ENCODE results near the gene HMGCS2.
"Not testable (repeated sequence)": the region's sequence is repeated elsewhere in the genome, so short reads cannot be mapped to it uniquely, and the experiment has no call there.

The HMGCS2 gene

DNA sequence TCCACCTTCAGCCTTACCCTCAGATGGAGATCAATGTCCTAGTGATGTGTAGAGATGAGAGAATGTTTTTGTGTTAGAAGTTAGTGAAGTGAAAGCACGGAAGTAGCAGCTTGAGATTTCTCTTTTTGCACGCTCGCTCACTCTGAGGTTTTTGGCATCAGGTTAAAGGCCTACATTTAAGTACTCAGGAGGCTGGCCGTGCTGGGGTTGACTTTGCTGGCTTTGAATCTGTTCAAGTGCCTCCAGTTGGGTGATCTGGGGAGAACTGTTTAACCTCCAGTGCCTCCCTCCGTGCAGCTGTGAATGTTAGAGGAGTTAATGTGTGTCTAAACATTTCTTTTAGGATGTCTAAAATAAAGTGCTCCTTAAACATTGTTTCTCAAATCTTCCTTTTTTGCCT, 43.1 kb downstream of the HMGCS2 start:
- DNase-seq, result no peak

DNA sequence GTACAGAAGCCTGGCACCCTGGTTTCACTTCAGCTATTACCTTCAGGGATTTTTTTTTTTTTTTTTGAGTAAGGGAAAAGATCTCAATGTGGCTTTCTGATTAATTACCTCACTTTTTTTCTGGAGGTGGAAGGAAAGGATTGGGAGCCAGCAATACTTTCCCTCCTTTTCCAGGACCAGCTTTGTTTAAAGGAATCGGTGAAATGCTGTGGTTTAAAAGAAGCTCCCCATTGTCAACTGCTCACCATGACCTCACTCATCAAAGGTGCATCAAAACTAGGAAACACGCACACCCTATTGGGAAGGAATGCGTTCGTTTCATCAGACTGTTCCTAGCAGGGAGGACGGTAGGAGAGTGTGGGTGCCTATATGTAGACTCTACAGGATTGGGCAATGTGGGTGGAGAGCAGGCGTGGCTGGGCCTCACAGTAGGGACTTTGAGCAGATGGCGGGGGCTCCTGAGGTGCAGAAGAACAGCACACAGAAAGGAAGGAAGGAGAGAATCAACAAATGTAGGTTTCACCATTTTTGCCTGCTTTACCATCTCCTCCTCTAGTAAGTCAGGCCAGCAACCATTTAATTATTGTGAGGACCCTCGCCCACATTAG, 44.0 kb downstream of the HMGCS2 start:
- DNase-seq, result no peak

DNA sequence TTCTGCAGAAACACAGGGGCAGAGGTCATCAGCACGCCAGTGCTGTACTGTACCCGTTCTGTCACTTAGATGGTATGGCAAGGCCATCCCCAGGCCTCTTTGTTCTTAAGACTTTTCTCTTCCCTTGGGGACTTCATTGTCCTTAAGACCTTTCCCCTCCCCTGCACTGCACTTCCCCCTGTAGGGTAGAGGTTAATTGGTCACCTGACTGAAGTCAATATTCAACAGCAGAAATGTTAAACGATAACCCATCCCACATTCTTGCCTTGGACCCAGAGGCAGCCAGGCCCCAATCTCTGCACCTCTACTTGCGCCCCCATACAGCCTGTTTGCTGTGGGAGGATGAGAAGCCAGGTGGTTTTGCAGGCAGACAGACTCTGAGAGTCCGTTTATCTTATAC, 46.8 kb downstream of the HMGCS2 start:
- DNase-seq, result no peak

DNA sequence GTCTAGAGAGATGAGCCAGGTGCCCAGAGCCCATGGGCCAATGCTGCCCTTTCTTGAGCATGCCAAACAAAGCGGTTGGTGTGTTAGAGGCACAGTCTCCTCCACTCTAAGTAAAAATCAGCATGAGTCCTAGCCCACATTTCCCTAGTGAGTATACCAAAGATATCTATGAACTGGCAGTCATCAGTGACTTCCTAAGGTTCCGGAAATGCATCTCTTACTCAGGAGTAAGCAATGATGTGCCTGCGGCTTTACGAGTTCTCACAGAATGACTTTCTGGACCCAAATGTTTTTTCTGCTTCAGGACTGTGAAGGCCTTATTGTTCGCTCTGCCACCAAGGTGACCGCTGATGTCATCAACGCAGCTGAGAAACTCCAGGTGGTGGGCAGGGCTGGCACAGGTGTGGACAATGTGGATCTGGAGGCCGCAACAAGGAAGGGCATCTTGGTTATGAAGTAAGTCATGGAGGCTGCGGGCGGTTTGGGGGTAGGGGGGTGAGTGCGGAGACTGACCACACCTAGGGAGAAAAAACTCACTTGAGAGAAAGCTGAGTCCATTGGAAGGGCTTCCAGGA, 47.8 kb downstream of the HMGCS2 start:
- DNase-seq, result no peak

- DNase-seq, result no peak
Observed at GRCh38 chr1:119718972-119719371, 49.7 kb downstream of the HMGCS2 start.

DNA sequence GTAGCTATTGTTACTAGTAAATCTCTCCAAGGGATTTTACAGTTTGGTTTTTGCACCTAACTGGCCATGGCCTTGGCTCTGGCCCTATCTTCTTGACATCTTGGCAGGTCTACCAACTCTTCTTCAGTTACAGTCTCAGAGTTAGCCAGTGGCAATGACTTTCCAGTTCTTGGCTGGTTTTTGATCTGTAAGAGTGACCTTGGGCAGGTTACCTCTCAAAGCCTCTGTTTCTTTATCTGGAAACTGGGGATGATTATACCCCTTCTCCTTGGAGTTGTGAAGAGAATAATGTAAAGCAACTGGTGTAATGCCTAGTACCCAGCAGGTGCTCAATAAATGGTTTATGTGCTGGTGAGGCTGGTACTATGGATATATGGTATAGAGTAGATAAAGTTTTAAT, 50.3 kb downstream of the HMGCS2 start:
- DNase-seq, result no peak

- DNase-seq, result peak; percentile 11
Observed at GRCh38 chr1:119715542-119715941, 53.2 kb downstream of the HMGCS2 start.

DNA sequence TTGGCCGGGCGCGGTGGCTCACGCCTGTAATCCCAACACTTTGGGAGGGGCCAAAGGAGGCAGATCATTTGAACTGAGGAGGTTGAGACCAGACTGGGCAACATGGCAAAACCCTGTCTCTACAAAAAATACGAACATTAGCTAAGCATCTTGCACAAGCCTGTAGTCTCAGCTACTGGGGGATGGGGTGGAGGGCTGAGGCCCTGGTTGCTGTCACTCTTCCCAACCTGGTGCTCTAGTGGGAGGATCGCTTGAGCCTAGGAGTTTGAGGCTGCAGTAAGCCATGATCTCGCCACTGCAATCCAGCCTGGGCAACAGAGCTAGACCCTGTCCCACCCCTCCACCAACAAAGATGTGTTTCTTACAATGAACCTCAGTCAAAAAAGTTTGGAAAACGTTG, 54.1 kb downstream of the HMGCS2 start:
- no peak for DNase-seq

DNA sequence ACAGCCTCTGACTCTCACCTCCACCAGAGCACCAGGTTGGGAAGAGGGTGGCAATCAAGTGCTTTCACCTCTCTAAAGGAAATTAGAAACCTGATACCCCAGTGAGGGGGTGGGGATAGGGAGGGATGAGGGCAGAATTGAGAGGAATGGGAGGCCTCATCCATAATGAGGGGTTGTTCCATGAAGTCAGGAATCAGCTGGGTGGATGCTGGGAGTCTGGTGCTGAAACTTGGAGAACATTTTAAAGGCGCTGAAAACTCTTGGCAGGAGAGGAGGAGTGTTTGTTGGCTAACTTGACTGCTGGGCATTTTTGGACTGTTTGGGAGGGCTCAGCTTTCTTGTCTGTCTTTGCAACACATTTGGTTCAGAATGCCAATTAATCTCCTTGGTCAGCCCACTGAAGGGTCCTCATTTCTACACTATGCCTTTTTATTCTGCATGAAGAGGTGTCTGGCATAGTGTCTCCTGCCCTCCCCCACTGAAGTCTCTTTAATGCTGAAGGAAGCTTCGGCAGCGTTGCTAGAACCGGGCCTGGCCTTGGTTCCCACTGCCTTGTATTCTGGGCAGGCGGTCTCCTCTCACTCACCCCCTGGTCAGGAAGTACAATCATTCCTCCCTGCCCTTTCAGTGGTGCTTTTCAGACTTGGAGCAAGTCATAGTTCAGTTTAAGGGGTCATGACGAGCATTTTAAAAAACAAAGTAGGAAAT, 54.8 kb downstream of the HMGCS2 start:
- no peak for DNase-seq

GRCh38 chr1:119713039-119713748, 55.5 kb downstream of the HMGCS2 start:
- peak; percentile 52 for DNase-seq

DNA sequence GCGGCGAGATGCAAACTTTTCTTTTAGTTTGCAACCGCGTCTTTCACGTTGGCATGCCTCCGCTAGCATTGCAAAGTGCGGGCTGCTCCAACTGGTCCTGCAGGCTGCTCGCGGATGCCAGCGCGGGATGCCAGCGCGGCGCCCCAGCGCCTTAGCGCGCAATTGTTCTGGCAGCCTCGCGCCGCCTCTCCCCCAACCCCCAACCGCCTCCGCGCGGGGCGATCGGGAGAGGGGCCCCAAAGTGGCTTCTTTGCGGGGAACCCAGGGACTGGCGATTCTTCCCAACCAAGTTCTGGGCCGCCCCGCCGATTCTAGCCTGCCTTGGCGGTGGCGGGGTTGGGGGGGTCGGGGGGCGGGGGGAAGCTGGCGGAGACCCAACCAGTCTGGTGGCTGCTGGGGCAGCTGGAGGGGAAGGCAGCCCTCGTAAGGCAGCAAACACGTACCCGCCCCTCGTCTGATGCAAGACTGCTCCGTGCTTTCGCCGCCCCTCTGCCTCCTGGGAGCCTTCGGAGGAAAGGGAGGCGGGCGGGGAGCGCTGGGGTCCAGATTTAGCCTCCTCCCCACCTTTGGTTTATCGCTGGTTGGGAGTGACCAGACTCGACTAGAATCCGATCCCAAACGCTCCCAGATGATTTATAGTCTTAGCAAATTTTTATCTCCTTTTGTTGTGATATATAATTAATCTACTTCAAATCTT, 56.2 kb downstream of the HMGCS2 start:
- DNase-seq, result peak; percentile 83

DNA sequence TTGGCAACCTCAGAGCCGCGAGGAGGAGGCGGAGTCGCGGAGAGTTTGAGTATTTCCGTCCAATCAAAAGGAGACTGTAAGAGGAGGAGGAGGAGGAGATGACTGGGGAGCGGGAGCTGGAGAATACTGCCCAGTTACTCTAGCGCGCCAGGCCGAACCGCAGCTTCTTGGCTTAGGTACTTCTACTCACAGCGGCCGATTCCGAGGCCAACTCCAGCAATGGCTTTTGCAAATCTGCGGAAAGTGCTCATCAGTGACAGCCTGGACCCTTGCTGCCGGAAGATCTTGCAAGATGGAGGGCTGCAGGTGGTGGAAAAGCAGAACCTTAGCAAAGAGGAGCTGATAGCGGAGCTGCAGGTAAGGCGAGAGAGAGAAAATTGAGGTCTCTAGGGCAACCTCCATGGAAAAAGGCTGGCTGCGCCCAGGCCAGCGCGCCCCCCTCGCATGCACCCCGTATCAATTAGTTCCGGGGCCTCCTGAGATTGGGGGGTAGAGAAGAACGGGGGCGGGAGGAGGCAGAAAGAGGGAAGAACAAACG, 56.8 kb downstream of the HMGCS2 start, which contains the start of gene PHGDH:
Gene PHGDH (plus strand): TSS at position 131 of the 538 bp plus-strand sequence. CDS start 89 bp downstream, at position 220.
- DNase-seq, result peak; percentile 85

GRCh38 chr1:119711356-119711803, 57.3 kb downstream of the HMGCS2 start:
- DNase-seq, result not testable (repeated sequence)

DNA sequence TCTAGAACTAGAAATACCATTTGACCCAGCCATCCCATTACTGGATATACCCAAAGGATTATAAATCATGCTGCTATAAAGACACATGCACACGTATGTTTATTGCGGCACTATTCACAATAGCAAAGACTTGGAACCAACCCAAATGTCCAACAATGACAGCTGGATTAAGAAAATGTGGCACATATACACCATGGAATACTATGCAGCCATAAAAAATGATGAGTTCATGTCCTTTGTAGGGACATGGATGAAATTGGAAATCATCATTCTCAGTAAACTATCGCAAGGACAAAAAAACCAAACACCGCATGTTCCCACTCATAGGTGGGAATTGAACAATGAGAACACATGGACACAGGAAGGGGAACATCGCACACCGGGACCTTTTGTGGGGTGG, 62.1 kb downstream of the HMGCS2 start:
- not testable (repeated sequence) for DNase-seq

- no peak for DNase-seq
Observed at GRCh38 chr1:119703666-119704450, 64.8 kb downstream of the HMGCS2 start.

- DNase-seq, result no peak
Observed at GRCh38 chr1:119702384-119702783, 66.3 kb downstream of the HMGCS2 start.

DNA sequence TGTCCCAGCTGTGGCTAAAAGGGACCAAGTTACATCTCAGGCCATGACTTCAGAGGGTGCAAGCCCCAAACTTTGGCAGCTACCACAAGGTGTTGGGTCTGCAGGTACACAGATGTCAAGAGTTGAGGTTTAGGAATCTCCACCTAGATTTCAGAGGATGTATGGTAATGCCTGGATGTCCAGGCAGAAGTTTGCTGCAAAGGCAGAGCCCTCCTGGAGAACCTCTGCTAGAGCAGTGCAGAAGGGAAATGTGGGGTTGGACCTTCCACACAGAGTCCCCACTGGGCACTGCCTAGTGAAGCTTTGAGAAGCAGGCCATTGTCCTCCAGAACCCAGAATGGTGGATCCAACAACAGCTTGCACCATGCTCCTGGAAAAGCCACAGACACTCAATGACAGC, 67.0 kb downstream of the HMGCS2 start:
- DNase-seq, result no peak

DNA sequence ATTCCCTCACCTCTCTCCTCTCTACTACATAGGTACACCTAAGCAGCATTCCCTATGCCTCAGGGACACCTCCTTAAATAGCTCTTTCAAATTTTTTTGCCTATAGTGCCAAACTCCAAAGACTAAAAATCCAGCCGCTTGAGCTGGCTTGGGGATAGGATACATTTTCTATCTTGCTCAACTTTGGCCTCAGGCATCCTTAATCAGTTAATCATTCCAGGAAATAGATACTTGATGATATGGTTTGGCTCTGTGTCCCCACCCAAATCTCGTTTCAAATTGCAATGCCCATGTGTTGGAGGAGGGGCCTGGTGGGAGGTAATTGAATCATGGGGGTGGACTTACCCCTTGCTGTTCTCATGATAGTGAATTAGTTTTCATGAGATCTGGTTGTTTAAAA, 68.4 kb downstream of the HMGCS2 start:
- DNase-seq, result no peak

All from NCI-H2171 treated with DMSO at 0.1 percent for 48 hours (cell line).